ENCODE data around the gene DLG2. TPM values are rescaled to one million over a fixed set of nuclear protein-coding genes. Genes with fewer than 3 reads are reported as not detected.

Gene DLG2
- total and polyA plus RNA-seq, 2 of the 8 experiments (the other 6 are each of a cell fraction or from before 2014, with no cell fraction given): 1.7 to 14.3 TPM

DNA sequence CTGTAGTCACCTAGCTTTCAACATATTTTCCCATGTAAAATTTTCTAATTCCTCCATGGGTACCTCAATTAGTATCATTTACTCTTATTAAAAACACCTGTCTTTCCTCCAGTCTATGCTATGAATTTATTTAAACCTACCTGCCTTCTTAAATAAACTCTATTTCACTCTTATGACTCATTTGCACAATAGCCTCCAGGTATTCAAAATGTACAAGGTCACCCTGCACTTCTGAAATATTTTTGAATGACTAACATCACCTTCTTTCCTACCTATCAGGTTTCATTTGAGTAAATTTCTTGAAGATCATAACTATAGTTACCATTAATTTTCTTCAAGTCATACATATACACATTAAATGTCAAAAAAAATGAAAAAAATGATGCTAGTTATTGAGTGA, 939.7 kb downstream of the DLG2 start:
- DNase-seq (ENCODE audit: low read depth in 1 of 2, low spot score in 2 of 2) (no peak), FAIRE-seq (no peak)
- Histone ChIP-seq H3K18ac (ENCODE audit: extremely low read depth, low read length) (no peak overlapping the region), H2AK5ac (ENCODE audit: low read depth, low read length) (no peak overlapping the region), H2BK20ac (ENCODE audit: low read length) (no peak overlapping the region), H3K27me3 (replicated peaks in 1 of 4; ENCODE audit: control insufficient read depth in 3 of 4, extremely low read depth in 1 of 4, insufficient read depth in 3 of 4, low read length in 3 of 4) (no peaks in the 10 kb centered on the region), H4K91ac (replicated peaks; ENCODE audit: insufficient read length, low read length) (no peak overlapping the region), H2BK15ac (ENCODE audit: low read length) (no peak overlapping the region), H3K36me3 (ENCODE audit: control insufficient read depth in 2 of 4, insufficient read depth in 4 of 4, low read length in 3 of 4) (no peaks in the 10 kb centered on the region), H4K8ac (ENCODE audit: extremely low read depth, insufficient read depth, low read length) (no peak overlapping the region), H2BK12ac (ENCODE audit: low read depth, low read length) (no peak overlapping the region), H3K4me3 (ENCODE audit: extremely low read depth in 1 of 4, insufficient read depth in 2 of 4, low read depth in 3 of 4, low read length in 4 of 4) (no peak overlapping the region), H3K4ac (replicated peaks; ENCODE audit: insufficient read length, low read depth, low read length) (no peak overlapping the region), H3K4me2 (ENCODE audit: insufficient read depth in 1 of 2, low read depth in 2 of 2, low read length in 2 of 2) (no peak overlapping the region), H3K56ac (replicated peaks; ENCODE audit: insufficient read length, low read depth, low read length) (no peak overlapping the region), H3K79me2 (ENCODE audit: control insufficient read depth in 1 of 2, insufficient read depth in 2 of 2, low read length in 2 of 2) (no peaks in the 10 kb centered on the region), H4K5ac (ENCODE audit: insufficient read length, low read depth, low read length) (no peak overlapping the region), H3K79me1 (ENCODE audit: low read depth, low read length) (no peaks in the 10 kb centered on the region), H2BK120ac (replicated peaks; ENCODE audit: low read depth, low read length) (no peak overlapping the region), H3K23me2 (ENCODE audit: low read depth, low read length) (no peaks in the 10 kb centered on the region), H2AFZ (ENCODE audit: low read length) (no peak overlapping the region), H3K9ac (replicated peaks in 1 of 4; ENCODE audit: extremely low read depth in 1 of 4, low read depth in 3 of 4, low read length in 3 of 4) (no peak overlapping the region), H4K20me1 (replicated peaks in 1 of 2; ENCODE audit: control insufficient read depth in 1 of 2, insufficient read depth in 2 of 2, low read length in 2 of 2) (no peaks in the 10 kb centered on the region), H3K14ac (ENCODE audit: insufficient read length) (no peak overlapping the region), H3K9me3 (ENCODE audit: insufficient read depth in 2 of 2, low read depth in 1 of 2, low read length in 1 of 2) (no peaks in the 10 kb centered on the region), H3K4me1 (replicated peaks in 1 of 4; ENCODE audit: control insufficient read depth in 3 of 4, insufficient read depth in 4 of 4, low read length in 3 of 4) (peaks cover 0 to 8% (median 1%) of the 10 kb centered on the region in 4 experiments; a peak in 2 of 7 replicates), H2BK5ac (ENCODE audit: low read depth, low read length) (no peak overlapping the region), H3K27ac (ENCODE audit: low read depth, low read length) (no peak overlapping the region), H3K23ac (ENCODE audit: insufficient read length) (no peak overlapping the region)
- ChIA-PET POLR2A (ENCODE audit: partially characterized antibody) (no interaction called here), CTCF (ENCODE audit: partially characterized antibody) (interaction anchor here (0.9 to 1.5 kb wide), 3 partner anchors 9 to 212 kb away, joined by 3 to 8 read pairs (median 3); no protein-coding TSS in a partner anchor)
- TF ChIP-seq, protein P1, sequence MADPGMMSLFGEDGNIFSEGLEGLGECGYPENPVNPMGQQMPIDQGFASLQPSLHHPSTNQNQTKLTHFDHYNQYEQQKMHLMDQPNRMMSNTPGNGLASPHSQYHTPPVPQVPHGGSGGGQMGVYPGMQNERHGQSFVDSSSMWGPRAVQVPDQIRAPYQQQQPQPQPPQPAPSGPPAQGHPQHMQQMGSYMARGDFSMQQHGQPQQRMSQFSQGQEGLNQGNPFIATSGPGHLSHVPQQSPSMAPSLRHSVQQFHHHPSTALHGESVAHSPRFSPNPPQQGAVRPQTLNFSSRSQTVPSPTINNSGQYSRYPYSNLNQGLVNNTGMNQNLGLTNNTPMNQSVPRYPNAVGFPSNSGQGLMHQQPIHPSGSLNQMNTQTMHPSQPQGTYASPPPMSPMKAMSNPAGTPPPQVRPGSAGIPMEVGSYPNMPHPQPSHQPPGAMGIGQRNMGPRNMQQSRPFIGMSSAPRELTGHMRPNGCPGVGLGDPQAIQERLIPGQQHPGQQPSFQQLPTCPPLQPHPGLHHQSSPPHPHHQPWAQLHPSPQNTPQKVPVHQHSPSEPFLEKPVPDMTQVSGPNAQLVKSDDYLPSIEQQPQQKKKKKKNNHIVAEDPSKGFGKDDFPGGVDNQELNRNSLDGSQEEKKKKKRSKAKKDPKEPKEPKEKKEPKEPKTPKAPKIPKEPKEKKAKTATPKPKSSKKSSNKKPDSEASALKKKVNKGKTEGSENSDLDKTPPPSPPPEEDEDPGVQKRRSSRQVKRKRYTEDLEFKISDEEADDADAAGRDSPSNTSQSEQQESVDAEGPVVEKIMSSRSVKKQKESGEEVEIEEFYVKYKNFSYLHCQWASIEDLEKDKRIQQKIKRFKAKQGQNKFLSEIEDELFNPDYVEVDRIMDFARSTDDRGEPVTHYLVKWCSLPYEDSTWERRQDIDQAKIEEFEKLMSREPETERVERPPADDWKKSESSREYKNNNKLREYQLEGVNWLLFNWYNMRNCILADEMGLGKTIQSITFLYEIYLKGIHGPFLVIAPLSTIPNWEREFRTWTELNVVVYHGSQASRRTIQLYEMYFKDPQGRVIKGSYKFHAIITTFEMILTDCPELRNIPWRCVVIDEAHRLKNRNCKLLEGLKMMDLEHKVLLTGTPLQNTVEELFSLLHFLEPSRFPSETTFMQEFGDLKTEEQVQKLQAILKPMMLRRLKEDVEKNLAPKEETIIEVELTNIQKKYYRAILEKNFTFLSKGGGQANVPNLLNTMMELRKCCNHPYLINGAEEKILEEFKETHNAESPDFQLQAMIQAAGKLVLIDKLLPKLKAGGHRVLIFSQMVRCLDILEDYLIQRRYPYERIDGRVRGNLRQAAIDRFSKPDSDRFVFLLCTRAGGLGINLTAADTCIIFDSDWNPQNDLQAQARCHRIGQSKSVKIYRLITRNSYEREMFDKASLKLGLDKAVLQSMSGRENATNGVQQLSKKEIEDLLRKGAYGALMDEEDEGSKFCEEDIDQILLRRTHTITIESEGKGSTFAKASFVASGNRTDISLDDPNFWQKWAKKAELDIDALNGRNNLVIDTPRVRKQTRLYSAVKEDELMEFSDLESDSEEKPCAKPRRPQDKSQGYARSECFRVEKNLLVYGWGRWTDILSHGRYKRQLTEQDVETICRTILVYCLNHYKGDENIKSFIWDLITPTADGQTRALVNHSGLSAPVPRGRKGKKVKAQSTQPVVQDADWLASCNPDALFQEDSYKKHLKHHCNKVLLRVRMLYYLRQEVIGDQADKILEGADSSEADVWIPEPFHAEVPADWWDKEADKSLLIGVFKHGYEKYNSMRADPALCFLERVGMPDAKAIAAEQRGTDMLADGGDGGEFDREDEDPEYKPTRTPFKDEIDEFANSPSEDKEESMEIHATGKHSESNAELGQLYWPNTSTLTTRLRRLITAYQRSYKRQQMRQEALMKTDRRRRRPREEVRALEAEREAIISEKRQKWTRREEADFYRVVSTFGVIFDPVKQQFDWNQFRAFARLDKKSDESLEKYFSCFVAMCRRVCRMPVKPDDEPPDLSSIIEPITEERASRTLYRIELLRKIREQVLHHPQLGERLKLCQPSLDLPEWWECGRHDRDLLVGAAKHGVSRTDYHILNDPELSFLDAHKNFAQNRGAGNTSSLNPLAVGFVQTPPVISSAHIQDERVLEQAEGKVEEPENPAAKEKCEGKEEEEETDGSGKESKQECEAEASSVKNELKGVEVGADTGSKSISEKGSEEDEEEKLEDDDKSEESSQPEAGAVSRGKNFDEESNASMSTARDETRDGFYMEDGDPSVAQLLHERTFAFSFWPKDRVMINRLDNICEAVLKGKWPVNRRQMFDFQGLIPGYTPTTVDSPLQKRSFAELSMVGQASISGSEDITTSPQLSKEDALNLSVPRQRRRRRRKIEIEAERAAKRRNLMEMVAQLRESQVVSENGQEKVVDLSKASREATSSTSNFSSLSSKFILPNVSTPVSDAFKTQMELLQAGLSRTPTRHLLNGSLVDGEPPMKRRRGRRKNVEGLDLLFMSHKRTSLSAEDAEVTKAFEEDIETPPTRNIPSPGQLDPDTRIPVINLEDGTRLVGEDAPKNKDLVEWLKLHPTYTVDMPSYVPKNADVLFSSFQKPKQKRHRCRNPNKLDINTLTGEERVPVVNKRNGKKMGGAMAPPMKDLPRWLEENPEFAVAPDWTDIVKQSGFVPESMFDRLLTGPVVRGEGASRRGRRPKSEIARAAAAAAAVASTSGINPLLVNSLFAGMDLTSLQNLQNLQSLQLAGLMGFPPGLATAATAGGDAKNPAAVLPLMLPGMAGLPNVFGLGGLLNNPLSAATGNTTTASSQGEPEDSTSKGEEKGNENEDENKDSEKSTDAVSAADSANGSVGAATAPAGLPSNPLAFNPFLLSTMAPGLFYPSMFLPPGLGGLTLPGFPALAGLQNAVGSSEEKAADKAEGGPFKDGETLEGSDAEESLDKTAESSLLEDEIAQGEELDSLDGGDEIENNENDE (IDR thresholded peaks at IDR 0.05; ENCODE audit: insufficient replicate concordance, low read length): no peak
